ENCODE measurements around the gene HAUS8. TPM values are rescaled to one million over a fixed set of nuclear protein-coding genes. Genes with fewer than 3 reads are reported as not detected.

HAUS8 gene
- total and polyA plus RNA-seq, 10 donors, result 7.7 to 24.5 (median 14.6) TPM

- intact Hi-C loops (cut with DNase I; ENCODE audit: low total_unique reads), result no loop called here
- H3K36me3 ChIP-seq, result peaks cover 0 to 94% (median 11%) of the 10 kb centered on the region in 6 donors
- no peak for TF ChIP-seq CTCF (IDR thresholded peaks at IDR 0.05 in 8 of 11, conservative IDR thresholded peaks at IDR 0.05 in 3 of 11)
- peak in 1 of 3 donors; percentile 6 for TF ChIP-seq POLR2AphosphoS5 (IDR thresholded peaks at IDR 0.05)
- no peaks in the 10 kb centered on the region for H3K27me3 ChIP-seq (replicated peaks in 1 of 7)
- H3K4me3 ChIP-seq, result peak overlapping the region in 1 of 8 donors; percentile 48
- H3K4me1 ChIP-seq, result peaks cover 34 to 100% (median 85%) of the 10 kb centered on the region in 6 donors
- no peak for DNase-seq
- peak overlapping the region in 7 of 8 donors; percentile 69 to 93 (median 84) for H3K27ac ChIP-seq
- WGBS, 5 donors, result 66 to 78% (median 71%) methylated on average over 17 of the region's 17 CpGs
- H3K9me3 ChIP-seq, result no peaks in the 10 kb centered on the region
Observed at GRCh38 chr19:17113127-17113785, 38.0 kb upstream of the HAUS8 start.

DNA sequence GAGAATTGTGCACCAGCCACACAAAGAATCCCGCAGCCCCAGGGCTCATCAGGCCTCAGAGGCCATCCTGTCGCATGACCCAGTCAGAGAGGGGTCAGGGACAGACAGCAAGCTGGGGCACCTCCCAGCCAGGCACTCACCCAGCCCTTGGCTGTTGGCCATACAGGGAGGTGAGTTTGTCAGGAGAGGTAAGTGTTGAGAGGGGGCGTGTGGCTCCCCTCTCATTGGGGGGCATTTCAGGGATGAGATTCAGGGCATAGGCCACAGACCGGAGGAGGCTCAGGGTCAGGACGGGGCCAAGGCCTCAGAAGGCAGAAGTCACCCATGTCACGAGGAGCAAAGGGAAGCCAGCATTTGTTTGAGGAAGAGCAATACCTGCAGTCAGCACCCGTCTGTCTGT, 37.4 kb upstream of the HAUS8 start:
- peak; percentile 32 to 51 (median 35) for TF ChIP-seq POLR2AphosphoS5 (IDR thresholded peaks at IDR 0.05)
- no peak for TF ChIP-seq CTCF (IDR thresholded peaks at IDR 0.05 in 8 of 11, conservative IDR thresholded peaks at IDR 0.05 in 3 of 11)
- no peaks in the 10 kb centered on the region for H3K9me3 ChIP-seq
- H3K4me1 ChIP-seq, result peaks cover 40 to 100% (median 89%) of the 10 kb centered on the region in 6 donors
- H3K27ac ChIP-seq, result peak overlapping the region in 7 of 8 donors; percentile 69 to 93 (median 84)
- peak overlapping the region in 1 of 8 donors; percentile 48 for H3K4me3 ChIP-seq
- intact Hi-C loops (cut with DNase I; ENCODE audit: low total_unique reads), result no loop called here
- peaks cover 0 to 97% (median 9%) of the 10 kb centered on the region in 6 donors for H3K36me3 ChIP-seq
- WGBS, 5 donors, result 53 to 73% (median 57%) methylated on average over 7 of the region's 7 CpGs
- H3K27me3 ChIP-seq (replicated peaks in 1 of 7), result no peaks in the 10 kb centered on the region
- no peak for DNase-seq

DNA sequence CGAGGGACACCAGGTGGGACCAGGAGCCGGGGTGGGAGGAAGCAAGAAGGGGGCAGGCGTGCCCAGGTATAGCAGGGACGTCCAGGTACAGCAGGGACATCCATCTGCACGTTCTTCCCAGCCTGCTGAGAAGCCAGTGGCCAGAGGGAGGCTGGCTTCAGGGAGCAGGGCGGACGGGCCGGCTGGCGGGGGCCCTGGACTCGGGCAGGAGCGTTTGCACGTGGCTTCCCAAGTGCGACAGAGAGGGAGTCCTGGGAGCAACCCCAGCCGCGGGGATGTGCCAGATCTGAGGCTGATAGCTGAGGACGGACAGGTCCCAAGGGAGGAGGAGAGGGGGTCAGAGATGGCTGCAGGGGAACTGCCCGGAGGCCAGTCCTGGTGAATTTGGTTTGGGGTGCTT, 37.0 kb upstream of the HAUS8 start:
- H3K4me3 ChIP-seq, result peak overlapping the region in 1 of 8 donors; percentile 48

More for the DNA sequence above, 37.0 kb upstream of the HAUS8 start:
- Histone ChIP-seq H3K27ac (peak overlapping the region; percentile 19 to 93 (median 80)), H3K27me3 (replicated peaks in 1 of 7) (no peaks in the 10 kb centered on the region), H3K9me3 (no peaks in the 10 kb centered on the region), H3K4me1 (peaks cover 40 to 100% (median 90%) of the 10 kb centered on the region in 6 donors), H3K36me3 (peaks cover 0 to 97% (median 9%) of the 10 kb centered on the region in 6 donors)
- 83 to 89% (median 87%) methylated on average over 17 of the region's 17 CpGs for WGBS, 5 donors
- no peak for DNase-seq
- intact Hi-C loops (cut with DNase I; ENCODE audit: low total_unique reads), result no loop called here
- TF ChIP-seq POLR2AphosphoS5 (IDR thresholded peaks at IDR 0.05), result peak in 1 of 3 donors; percentile 12
- TF ChIP-seq CTCF (IDR thresholded peaks at IDR 0.05 in 8 of 11, conservative IDR thresholded peaks at IDR 0.05 in 3 of 11), result no peak
- TF ChIP-seq POLR2A (IDR thresholded peaks at IDR 0.05), result no peak
